OCI-LY7 (cell line): ENCODE measurements around the gene UBE2K. TPM values are rescaled to one million over a fixed set of nuclear protein-coding genes. Genes with fewer than 3 reads are reported as not detected.

Experiments used
- BruUV-seq: library from RNA; stranded (reverse); fragments of 400-500 nt; replicated peaks from 2 replicates; lab custom pipeline; 2021; lab: Mats Ljungman, UMichigan
- CTCF ChIA-PET: fragments of 300-600 bp; sonication (Branson Sonifier 250); formaldehyde crosslinking; loops from one replicate; lab custom pipeline; 2022; ENCODE audit warnings: antibody characterized with exemption; ENCODE audit not compliant: unreplicated experiment; lab: Charles Lee
- POLR2A ChIA-PET: fragments of 300-600 bp; sonication (Branson Sonifier 250); formaldehyde crosslinking; loops from one replicate; lab custom pipeline; 2022; ENCODE audit warnings: antibody characterized with exemption; lab: Charles Lee
- DNase-seq: peaks from one replicate; pipeline ENCODE4 v3.0.0-alpha.2; 2015; ENCODE audit warnings: low spot score
- H2AFZ ChIP-seq: fragments of 200-600 bp; sonication (generic), shearing (Covaris generic); 2 replicates; pipeline ENCODE4 v1.6.1; 2014; ENCODE audit warnings: mild to moderate bottlenecking, antibody characterized with exemption, low read length, moderate library complexity
- H3K27ac ChIP-seq: fragments of 200-600 bp; sonication (generic); 2 replicates; pipeline ENCODE4 v1.5.1; 2014; ENCODE audit warnings: mixed run types, low read depth, mild to moderate bottlenecking, moderate library complexity, low read length, inconsistent platforms; ENCODE audit not compliant: poor library complexity, severe bottlenecking
- H3K36me3 ChIP-seq: fragments of 200-600 bp; sonication (generic); 2 replicates; pipeline ENCODE4 v1.6.1; 2014; ENCODE audit warnings: mild to moderate bottlenecking, antibody characterized with exemption, low read length, moderate library complexity, mixed read lengths; ENCODE audit not compliant: insufficient read depth
- H3K4me1 ChIP-seq: fragments of 200-600 bp; sonication (generic); 2 replicates; pipeline ENCODE4 v1.5.1; 2014; ENCODE audit warnings: mild to moderate bottlenecking, low read length; ENCODE audit not compliant: insufficient read depth, poor library complexity, severe bottlenecking
- H3K4me2 ChIP-seq: fragments of 200-600 bp; sonication (generic); 2 replicates; pipeline ENCODE4 v1.6.1; 2014; ENCODE audit warnings: mild to moderate bottlenecking, low read length
- H3K4me3 ChIP-seq: fragments of 200-600 bp; sonication (generic); 2 replicates; pipeline ENCODE4 v1.5.1; 2014; ENCODE audit warnings: mild to moderate bottlenecking, low read depth, low read length; ENCODE audit not compliant: poor library complexity, severe bottlenecking
- H3K79me2 ChIP-seq: fragments of 200-600 bp; sonication (generic); 2 replicates; pipeline ENCODE4 v1.6.1; 2016; ENCODE audit warnings: low read depth, mild to moderate bottlenecking, low read length, moderate library complexity, mixed read lengths; ENCODE audit not compliant: insufficient read depth
- H3K9me2 ChIP-seq: fragments of 200-600 bp; sonication (generic); 2 replicates; pipeline ENCODE4 v1.6.1; 2016; ENCODE audit warnings: mild to moderate bottlenecking, low read length, mixed read lengths; ENCODE audit not compliant: insufficient read depth
- H3K9me3 ChIP-seq: fragments of 200-600 bp; sonication (generic); 2 replicates; pipeline ENCODE4 v1.6.1; 2014; ENCODE audit warnings: mild to moderate bottlenecking, mixed run types, low read length, mixed read lengths
- H4K20me1 ChIP-seq: fragments of 200-600 bp; sonication (generic); 2 replicates; pipeline ENCODE4 v1.6.1; 2014; ENCODE audit warnings: mild to moderate bottlenecking, antibody characterized with exemption, low read length, moderate library complexity, mixed read lengths; ENCODE audit not compliant: insufficient read depth
- EZH2phosphoT487 ChIP-seq: fragments of 200-600 bp; sonication (generic); IDR thresholded peaks from 2 replicates; pipeline ENCODE4 v1.6.1; 2018; ENCODE audit warnings: low read depth, borderline replicate concordance, mild to moderate bottlenecking, mixed run types, antibody characterized with exemption, low read length, moderate library complexity, mixed read lengths
- intact Hi-C: fragments of 100-400 bp; cut with micrococcal nuclease; formaldehyde crosslinking; loops from one replicate; pipeline ENCODE4 v1.10.0; 2022; ENCODE audit not compliant: unreplicated experiment
- total RNA-seq, 2 experiments: library from RNA; depleted of rRNA in 1 of 2; stranded (reverse); fragments of >200 nt in 1 of 2; shearing (Covaris generic) in 1 of 2; gene quantifications; 2 replicates each; pipeline ENCODE4 v1.2.3, GENCODE V29; 2014 to 2022
- TF ChIP-seq, protein P1 (sequence below): fragments of 200-600 bp; sonication (generic); conservative IDR thresholded peaks from 2 replicates; pipeline ENCODE4 v1.5.1; 2014; ENCODE audit warnings: mild to moderate bottlenecking, antibody characterized with exemption, low read length, moderate library complexity, mixed read lengths

Gene UBE2K
- total RNA-seq, 2 experiments from 2014 or later: 20.8 to 88.0 TPM

- no peak overlapping the region for H3K27ac ChIP-seq
- CTCF ChIA-PET: no interaction called here
- H3K9me3 ChIP-seq: no peaks in the 10 kb centered on the region
- POLR2A ChIA-PET: interaction anchor here (0.5 to 1.4 kb wide), 5 partner anchors 9 to 694 kb away, joined by 3 to 6 read pairs (median 5); no protein-coding TSS in a partner anchor
- H2AFZ ChIP-seq: no peak overlapping the region
- no TSS peak for BruUV-seq
- no peak overlapping the region for H3K4me2 ChIP-seq
- no peak for TF ChIP-seq EZH2phosphoT487
- TF ChIP-seq, protein P1, sequence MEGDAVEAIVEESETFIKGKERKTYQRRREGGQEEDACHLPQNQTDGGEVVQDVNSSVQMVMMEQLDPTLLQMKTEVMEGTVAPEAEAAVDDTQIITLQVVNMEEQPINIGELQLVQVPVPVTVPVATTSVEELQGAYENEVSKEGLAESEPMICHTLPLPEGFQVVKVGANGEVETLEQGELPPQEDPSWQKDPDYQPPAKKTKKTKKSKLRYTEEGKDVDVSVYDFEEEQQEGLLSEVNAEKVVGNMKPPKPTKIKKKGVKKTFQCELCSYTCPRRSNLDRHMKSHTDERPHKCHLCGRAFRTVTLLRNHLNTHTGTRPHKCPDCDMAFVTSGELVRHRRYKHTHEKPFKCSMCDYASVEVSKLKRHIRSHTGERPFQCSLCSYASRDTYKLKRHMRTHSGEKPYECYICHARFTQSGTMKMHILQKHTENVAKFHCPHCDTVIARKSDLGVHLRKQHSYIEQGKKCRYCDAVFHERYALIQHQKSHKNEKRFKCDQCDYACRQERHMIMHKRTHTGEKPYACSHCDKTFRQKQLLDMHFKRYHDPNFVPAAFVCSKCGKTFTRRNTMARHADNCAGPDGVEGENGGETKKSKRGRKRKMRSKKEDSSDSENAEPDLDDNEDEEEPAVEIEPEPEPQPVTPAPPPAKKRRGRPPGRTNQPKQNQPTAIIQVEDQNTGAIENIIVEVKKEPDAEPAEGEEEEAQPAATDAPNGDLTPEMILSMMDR: no peak
- intact Hi-C loops: no loop called here
- no peak for DNase-seq
- H3K79me2 ChIP-seq: no peaks in the 10 kb centered on the region; the same call in 1 of the 2 replicates
- H3K36me3 ChIP-seq: peaks cover 84% of the 10 kb centered on the region
- no peaks in the 10 kb centered on the region for H3K9me2 ChIP-seq
- peaks cover 22% of the 10 kb centered on the region for H3K4me1 ChIP-seq
- H4K20me1 ChIP-seq: no peaks in the 10 kb centered on the region
- H3K4me3 ChIP-seq: no peak overlapping the region
Observed at GRCh38 chr4:39756159-39756558, 58.2 kb downstream of the UBE2K start.

DNA sequence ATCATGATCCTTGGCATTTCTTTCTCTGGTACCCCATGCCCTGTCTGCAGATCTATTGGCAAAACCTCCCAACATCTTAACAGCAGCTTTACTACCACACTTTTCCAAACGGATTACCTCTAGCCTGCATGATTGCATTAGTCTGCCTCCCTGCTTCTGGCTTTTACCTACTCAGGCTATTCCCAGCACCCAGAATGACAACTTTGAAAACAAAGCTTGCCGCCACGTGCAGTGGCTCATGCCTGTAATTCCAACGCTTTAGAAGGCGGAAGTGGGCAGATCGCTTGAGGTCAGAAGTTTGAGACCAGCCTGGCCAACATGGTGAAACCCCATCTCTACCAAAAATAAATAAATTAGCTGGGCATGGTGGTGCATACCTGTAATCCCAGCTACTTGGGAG is 60.2 kb downstream of the UBE2K start:
- BruUV-seq: no TSS peak
- TF ChIP-seq EZH2phosphoT487: no peak
- TF ChIP-seq, protein P1: no peak
- no peak overlapping the region for H3K27ac ChIP-seq
- no peak for DNase-seq
- H3K4me1 ChIP-seq: peaks cover 17% of the 10 kb centered on the region
- H3K9me3 ChIP-seq: no peaks in the 10 kb centered on the region
- no peaks in the 10 kb centered on the region for H4K20me1 ChIP-seq
- ChIA-PET POLR2A (interaction anchor here (1.4 kb wide), 1 partner anchor 216 kb away, joined by 5 read pairs; no protein-coding TSS in a partner anchor), CTCF (no interaction called here)
- no peak overlapping the region for H2AFZ ChIP-seq
- H3K4me2 ChIP-seq: no peak overlapping the region
- H3K4me3 ChIP-seq: no peak overlapping the region
- intact Hi-C loops: no loop called here
- no peaks in the 10 kb centered on the region; the same call in 1 of the 2 replicates for H3K79me2 ChIP-seq
- H3K9me2 ChIP-seq: no peaks in the 10 kb centered on the region
- H3K36me3 ChIP-seq: peaks cover 85% of the 10 kb centered on the region

GRCh38 chr4:39759569-39759968 is 61.6 kb downstream of the UBE2K start:
- Histone ChIP-seq H3K9me3 (no peaks in the 10 kb centered on the region), H3K27ac (no peak overlapping the region), H3K79me2 (no peaks in the 10 kb centered on the region), H2AFZ (no peak overlapping the region), H3K4me3 (no peak overlapping the region), H3K4me1 (peaks cover 12% of the 10 kb centered on the region), H3K36me3 (peaks cover 81% of the 10 kb centered on the region), H3K9me2 (no peaks in the 10 kb centered on the region), H3K4me2 (no peak overlapping the region), H4K20me1 (no peaks in the 10 kb centered on the region)
- ChIA-PET POLR2A (no interaction called here), CTCF (no interaction called here)
- TF ChIP-seq, protein P1: no peak
- TF ChIP-seq EZH2phosphoT487: no peak
- DNase-seq: no peak
- intact Hi-C loops: no loop called here
- no TSS peak for BruUV-seq
